HL-60 (cell line): ENCODE results near the gene FCN1.

ENCODE experiments used
- DNase-seq, 2 experiments: peaks; one replicate each; pipeline ENCODE4 v3.0.0-alpha.2; 2010 to 2020; ENCODE audit warnings: low read depth in 1 of 2, low spot score in 1 of 2
- H3K27ac ChIP-seq: fragments of 250-450 bp; sonication (Bioruptor Pico); replicated peaks from 2 replicates; pipeline ENCODE4 v1.5.1; 2020; ENCODE audit warnings: mild to moderate bottlenecking, moderate library complexity
- H3K27me3 ChIP-seq: fragments of 250-450 bp; sonication (Bioruptor Pico); 2 replicates; pipeline ENCODE4 v1.5.1; 2021; ENCODE audit warnings: mild to moderate bottlenecking, moderate library complexity; ENCODE audit not compliant: insufficient read depth, poor library complexity, severe bottlenecking
- H3K4me3 ChIP-seq: replicated peaks from 2 replicates; pipeline ENCODE4 v1.5.1; 2011; ENCODE audit warnings: mild to moderate bottlenecking, control low read depth, low read length; ENCODE audit not compliant: insufficient read depth
- GABPA ChIP-seq: IDR thresholded peaks from 2 replicates; pipeline ENCODE4 v1.6.1; 2012; ENCODE audit warnings: low read depth
- POLR2AphosphoS5 ChIP-seq: IDR thresholded peaks from 2 replicates; pipeline ENCODE4 v1.6.1; 2012; ENCODE audit warnings: low read depth
- SPI1 ChIP-seq: IDR thresholded peaks from 2 replicates; pipeline ENCODE4 v1.6.1; 2012; ENCODE audit warnings: low read depth, mild to moderate bottlenecking, borderline replicate concordance
- TF ChIP-seq, protein P1 (sequence below): IDR thresholded peaks from one replicate; pipeline ENCODE4 v1.5.1; 2011; ENCODE audit warnings: low read length, control low read depth, inconsistent platforms; ENCODE audit not compliant: insufficient read depth
- TF ChIP-seq, protein P2 (sequence below): IDR thresholded peaks from 2 replicates; pipeline ENCODE4 v1.6.1; 2012; ENCODE audit warnings: low read depth; ENCODE audit not compliant: insufficient replicate concordance

Gene FCN1

DNA sequence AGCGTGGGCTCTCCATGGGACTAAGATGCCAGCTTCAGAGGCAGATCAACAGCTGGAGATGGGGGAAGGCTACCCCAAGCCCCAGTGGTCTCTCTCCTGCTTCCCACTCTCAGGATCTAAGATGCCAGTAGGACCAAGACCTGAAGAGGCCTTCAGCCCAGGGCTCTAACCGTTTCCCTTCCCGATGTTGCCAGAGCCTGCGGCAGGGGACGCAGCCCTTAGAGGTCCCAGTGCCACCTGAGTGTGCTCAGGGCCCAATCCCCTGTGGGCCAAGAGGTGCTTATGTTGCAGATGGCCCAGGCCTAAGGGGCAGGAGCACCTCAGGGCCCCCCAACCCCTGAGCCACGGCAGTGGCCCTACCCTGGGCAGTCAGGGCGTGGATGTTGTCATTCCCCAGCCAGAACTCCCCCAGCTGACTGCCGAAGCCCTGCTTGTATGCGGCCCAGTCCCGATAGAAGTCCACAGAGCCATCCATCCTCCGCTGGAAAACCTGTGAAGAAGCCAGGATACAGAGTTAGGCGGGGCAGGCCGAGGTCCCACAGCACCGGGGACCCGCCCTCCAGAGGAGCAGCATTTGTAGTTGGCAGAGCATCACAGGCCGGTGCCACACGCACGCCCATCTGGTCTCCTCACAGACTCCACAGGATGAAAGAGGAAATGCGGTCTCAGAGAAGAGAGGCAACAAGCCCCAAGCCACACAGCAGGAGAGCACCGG lies 5.4 kb downstream of the FCN1 start:
- Histone ChIP-seq H3K4me3 (no peak overlapping the region), H3K27ac (no peak overlapping the region), H3K27me3 (no peaks in the 10 kb centered on the region)
- TF ChIP-seq GABPA (no peak), SPI1 (no peak), POLR2AphosphoS5 (no peak)
- TF ChIP-seq, protein P1, sequence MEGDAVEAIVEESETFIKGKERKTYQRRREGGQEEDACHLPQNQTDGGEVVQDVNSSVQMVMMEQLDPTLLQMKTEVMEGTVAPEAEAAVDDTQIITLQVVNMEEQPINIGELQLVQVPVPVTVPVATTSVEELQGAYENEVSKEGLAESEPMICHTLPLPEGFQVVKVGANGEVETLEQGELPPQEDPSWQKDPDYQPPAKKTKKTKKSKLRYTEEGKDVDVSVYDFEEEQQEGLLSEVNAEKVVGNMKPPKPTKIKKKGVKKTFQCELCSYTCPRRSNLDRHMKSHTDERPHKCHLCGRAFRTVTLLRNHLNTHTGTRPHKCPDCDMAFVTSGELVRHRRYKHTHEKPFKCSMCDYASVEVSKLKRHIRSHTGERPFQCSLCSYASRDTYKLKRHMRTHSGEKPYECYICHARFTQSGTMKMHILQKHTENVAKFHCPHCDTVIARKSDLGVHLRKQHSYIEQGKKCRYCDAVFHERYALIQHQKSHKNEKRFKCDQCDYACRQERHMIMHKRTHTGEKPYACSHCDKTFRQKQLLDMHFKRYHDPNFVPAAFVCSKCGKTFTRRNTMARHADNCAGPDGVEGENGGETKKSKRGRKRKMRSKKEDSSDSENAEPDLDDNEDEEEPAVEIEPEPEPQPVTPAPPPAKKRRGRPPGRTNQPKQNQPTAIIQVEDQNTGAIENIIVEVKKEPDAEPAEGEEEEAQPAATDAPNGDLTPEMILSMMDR: no peak
- TF ChIP-seq, protein P2, sequence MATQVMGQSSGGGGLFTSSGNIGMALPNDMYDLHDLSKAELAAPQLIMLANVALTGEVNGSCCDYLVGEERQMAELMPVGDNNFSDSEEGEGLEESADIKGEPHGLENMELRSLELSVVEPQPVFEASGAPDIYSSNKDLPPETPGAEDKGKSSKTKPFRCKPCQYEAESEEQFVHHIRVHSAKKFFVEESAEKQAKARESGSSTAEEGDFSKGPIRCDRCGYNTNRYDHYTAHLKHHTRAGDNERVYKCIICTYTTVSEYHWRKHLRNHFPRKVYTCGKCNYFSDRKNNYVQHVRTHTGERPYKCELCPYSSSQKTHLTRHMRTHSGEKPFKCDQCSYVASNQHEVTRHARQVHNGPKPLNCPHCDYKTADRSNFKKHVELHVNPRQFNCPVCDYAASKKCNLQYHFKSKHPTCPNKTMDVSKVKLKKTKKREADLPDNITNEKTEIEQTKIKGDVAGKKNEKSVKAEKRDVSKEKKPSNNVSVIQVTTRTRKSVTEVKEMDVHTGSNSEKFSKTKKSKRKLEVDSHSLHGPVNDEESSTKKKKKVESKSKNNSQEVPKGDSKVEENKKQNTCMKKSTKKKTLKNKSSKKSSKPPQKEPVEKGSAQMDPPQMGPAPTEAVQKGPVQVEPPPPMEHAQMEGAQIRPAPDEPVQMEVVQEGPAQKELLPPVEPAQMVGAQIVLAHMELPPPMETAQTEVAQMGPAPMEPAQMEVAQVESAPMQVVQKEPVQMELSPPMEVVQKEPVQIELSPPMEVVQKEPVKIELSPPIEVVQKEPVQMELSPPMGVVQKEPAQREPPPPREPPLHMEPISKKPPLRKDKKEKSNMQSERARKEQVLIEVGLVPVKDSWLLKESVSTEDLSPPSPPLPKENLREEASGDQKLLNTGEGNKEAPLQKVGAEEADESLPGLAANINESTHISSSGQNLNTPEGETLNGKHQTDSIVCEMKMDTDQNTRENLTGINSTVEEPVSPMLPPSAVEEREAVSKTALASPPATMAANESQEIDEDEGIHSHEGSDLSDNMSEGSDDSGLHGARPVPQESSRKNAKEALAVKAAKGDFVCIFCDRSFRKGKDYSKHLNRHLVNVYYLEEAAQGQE: no peak
- no peak for DNase-seq

DNA sequence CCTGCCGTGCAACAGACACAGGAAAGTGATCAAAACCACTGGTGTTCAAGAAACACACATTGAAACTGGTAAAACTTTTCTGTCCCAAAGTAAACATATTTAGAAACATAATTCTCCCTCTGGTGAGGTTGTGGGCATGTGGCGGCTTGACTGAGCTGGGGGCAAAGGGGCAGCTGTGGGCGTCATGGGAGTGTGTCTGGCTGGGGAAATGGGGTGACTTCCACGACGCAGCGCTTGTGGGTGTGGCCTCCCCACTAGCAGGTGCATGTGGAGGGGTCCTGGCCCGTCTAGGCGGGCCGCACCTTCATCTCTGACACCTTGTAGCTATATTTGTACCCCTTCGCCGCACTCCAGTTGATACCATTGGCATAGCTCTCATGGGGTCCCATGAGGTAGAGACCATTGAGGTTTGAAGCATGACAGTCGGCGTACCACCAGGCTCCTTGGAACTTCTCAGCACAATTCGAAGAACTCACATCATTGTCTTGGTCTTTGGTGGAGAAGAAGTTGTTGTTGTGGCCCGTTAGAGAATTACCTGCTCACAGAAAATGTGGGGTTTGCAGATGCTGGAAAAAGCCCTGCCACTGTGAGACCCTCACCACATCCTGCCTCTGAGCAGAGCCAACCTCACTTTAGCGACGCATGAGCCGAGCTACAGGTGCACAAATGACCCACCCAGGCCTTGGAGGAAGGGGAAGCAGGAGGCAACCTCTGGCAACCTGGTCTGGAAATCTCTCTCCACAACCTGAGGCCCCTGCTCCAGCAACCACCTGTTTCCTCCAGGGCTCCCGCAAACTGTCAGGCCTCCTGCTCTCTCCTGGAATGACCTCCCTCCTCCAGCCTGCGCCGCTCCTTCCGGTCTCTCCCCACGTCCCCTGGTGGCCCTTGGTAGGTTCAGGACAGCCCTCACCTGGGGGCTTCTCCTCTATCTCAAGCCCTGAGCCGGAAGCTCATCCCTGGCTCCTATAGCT lies 7.9 kb downstream of the FCN1 start:
- Histone ChIP-seq H3K4me3 (no peak overlapping the region), H3K27me3 (no peaks in the 10 kb centered on the region), H3K27ac (no peak overlapping the region)
- TF ChIP-seq, protein P1: no peak
- TF ChIP-seq, protein P2: no peak
- TF ChIP-seq SPI1 (no peak), POLR2AphosphoS5 (no peak), GABPA (no peak)
- no peak for DNase-seq

DNA sequence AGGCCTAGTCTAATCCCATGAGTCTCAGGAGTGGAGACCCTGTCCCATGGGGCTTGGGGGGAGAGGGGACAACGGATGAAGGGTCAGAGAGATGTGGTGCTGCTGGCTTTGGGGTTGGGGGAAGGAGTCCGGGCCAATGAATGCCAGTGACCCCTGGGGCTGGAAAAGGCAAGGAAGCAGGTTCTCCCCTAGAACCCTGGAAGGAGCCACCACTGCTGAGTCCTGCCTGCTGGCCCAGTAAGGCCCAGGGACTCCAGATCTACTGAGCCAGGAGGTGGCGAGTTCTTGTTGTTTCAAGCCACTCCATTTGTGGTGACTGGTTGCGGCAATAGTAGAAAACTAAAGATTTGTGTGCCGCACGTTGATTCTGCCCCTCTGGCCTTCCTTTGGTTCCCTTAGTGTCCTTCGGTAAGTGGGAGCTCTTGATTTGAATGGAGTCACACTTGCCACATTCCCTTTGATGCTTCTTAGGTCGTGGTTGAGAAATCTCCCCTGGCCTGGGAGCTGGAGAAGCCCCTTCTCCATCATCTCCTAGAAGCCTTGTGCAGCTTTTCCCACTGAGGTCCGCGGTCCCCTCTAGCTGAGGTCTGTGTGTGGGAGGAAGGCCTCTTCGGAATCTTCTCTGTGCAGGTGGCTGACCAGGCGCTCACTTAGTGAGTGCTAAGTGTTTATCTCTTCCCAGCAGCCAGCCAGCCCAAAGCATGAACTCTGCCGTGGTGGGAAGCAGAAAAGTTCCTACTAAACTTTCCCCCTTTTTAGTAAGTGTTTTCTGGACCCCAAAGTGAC lies 9.0 kb downstream of the FCN1 start:
- TF ChIP-seq, protein P2: no peak
- TF ChIP-seq POLR2AphosphoS5 (no peak), SPI1 (no peak), GABPA (no peak)
- TF ChIP-seq, protein P1: no peak
- no peak overlapping the region for H3K4me3 ChIP-seq
- DNase-seq: no peak
- H3K27me3 ChIP-seq: no peaks in the 10 kb centered on the region
- no peak overlapping the region for H3K27ac ChIP-seq
